Pons (tissue), 1 donor: ENCODE measurements around the gene SPOP.
"Not testable (repeated sequence)": the region's sequence is repeated elsewhere in the genome, so short reads cannot be mapped to it uniquely, and the experiment has no call there.

Experiments
- DNase-seq: peaks from one replicate; pipeline ENCODE4 v3.0.0-alpha.2; 2016; ENCODE audit warnings: low spot score

The SPOP gene

DNA sequence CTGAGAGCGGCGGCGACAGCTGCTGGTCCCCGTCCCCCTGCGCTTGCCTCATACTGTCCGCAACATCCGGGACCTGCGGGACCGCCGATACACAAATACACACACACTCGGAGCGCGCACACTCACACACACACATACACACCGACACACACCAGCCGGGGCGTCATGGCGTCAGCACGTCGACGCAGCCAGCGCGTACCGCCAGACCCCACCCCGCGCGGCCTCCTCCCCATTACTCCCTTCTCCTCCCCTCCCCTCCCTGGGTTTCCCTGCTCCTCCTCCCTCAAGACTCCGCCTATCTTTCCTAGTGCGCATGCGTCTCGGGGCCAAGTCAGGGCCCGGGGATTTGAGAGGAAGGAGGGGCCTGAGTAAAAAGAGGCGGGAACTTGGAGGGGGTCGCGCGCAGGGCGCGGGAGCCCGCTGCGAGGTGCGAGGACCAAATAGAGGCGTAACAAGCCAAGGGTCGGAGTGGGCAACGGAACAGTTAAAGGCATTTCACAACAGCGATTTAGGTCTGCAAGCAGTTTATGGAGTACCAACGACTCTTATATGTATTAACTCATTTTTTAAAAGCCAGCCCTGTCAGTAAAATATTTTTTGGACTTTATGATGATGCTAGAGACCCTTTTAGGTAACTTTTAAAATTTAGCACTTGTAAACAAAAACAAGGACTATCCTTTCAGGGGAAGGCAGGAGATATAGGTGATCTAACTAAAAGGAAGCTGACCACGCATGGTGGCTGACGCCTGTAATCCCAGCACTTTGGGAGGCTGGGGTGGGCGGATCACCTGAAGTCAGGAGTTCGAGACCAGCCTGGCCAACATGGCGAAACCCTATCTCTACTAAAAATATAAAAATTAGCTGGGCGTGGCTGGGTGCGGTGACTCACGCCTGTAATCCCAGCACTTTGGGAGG, at the start of gene SPOP:
SPOP (minus strand) TSS at position 165 of the 915 bp plus-strand sequence. CDS start 55,287 bp downstream, outside the sequence.
- peak; percentile 100 for DNase-seq

DNA sequence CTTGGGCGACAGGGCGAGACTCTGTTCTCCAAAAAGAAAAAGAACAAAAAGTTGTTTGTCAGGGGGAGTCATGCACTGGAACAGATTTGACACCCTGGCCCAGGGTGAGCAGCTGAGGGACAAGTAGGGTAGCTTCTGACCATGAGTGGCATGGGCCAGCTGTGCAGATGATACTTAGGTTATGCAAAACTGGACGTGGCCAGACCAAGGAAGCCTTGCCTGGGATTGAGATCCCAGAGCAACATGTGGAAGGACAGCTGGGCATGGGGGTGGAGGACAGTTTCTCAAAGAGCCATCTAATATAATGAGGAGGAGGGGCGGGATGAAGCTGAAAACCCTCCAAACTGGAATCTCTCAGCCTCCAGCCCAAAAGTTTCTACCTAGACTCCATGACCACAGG, 49.5 kb upstream of the SPOP start:
- DNase-seq: no peak

DNA sequence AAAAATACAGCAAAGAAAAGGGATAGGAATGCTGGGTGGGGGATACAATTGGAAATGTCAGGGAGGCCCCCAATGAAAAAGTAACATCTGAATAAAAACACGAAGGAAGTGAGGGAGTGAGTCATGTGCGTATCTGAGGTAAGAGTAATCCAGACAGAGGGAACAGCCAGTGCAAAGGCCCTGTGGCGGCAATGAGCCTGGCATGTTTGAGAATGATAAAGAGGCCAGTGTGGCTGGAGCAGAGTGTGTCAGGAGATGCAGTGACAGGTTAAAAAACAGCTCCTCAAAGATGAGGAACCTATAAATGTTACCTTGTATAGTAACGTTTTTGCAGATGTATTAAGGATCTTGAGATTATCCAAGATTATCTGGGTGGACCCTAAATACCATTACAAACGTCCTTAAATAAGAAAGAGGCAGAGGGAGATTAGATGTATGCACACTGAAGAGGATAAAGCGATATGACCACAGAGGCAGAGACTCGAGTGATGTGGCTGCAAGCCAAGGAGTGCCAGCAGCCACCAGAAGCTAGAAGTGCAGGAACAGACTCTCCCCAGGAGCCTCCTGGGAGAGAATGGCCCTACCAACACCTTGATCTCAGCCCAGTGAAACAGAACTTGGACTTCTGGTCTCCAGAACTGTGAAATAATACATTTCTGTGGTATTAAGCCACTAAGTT, 47.7 kb upstream of the SPOP start:
- no peak for DNase-seq

DNA sequence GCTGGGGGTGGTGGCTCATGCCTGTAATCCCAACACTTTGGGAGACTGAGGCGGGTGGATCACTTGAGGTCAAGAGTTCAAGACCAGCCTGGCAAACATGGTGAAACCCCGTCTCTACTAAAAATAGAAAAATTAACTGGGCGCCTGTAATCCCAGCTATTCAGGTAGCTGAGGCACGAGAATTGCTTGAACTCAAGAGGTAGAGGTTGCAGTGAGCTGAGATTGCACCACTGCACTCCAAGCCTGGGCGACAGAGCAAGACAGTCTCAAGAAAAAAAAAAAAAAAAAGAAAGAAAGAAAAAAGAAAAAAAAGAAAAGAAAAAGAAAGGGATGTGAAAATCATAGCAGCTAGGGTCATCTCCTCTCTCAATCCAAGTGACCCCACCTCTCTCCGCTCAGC, 46.7 kb upstream of the SPOP start:
- DNase-seq: not testable (repeated sequence)

DNA sequence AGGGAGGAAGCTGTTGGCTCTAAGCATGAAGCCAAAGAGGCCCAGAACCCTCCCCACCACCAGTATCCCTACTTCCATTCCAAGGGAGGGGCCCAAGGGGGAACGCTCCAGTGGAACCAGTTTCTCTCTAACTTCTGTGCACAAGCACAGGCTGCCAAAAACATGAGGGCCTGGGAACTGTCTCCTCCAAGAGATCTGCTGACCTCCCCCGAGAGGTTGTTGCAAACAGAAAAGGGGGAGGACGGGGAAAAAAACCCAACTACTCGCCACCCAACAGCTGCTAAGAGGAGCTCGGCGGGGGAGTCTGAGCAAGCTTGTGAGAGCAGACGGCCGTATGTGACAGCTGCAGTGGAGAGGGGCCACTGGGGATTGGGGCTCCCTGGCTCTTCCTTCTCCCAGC, 45.5 kb upstream of the SPOP start:
- DNase-seq: no peak

DNA sequence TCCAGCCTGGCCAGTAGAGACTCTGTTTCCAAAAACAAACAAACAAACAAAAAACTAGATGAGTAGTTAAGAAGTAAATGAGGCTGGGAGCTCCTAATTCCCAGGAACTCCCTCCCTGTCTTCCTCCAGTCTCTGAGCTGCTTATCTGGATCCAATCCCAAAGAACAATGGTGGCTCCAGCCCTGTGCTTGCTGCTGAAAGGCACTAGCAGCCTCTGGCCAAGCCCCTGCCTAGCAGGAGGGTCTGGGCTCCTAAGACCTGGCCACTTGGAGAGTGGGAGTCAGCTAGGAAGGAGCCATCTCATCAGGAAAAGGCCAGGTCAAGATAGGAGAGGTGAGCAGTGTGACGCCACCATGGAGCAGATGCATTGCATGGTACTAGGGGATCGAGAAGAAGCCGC, 44.2 kb upstream of the SPOP start:
- DNase-seq: no peak

DNA sequence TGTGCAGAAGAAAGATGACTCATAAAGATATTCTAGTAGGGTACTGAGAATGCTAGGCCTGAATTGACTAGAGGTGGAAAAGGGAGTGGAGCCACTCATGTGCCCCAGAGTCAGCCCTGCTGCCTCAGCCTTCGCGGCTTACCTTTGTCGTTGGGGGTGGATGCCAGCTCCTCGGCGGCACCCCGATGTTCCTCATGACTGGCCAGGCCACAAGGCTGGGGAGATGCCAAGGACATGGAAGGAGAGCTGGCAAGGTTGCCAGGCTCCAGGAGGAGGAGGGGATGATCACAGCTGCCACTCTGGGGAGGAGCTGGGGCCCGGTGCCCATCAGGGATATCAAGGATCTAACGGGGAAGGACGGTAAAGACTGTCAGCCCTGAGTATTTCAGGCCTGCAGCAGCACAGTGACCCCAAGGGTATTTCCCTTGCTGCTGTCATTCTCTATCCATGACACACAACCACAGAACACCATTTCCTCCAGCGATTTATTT, 39.5 kb upstream of the SPOP start:
- DNase-seq: no peak

DNA sequence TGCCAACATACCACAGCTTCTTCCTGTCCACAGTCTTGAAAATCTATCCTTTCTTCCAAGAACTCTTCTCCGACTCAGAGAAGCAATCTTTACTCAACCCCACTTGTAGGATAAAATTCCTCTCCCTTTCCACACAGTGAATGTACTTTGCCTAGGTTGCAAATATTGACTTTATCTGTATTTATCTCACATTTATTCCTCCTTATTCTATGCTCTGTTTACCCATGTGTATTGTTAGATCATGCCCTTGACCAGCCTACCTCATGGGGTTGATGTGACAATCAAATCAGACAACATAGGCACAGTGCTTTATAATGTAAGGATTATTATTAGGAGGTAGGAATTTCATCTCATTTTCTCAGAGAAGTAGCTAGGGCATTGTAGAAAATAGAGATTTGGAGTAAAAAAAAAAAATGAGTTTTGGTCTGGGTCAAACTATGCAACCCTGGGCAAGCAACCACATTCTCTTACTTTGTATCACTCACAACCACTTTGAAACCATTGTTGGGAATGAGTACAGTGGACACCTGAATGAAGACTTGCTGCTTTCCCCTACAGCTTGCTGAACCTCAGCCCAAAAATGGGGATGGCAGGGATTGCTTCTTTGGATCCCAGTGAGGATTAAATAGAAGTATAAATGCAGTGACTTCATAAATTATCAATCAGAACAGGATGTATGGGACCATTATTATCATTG, 38.9 kb upstream of the SPOP start:
- no peak for DNase-seq

DNA sequence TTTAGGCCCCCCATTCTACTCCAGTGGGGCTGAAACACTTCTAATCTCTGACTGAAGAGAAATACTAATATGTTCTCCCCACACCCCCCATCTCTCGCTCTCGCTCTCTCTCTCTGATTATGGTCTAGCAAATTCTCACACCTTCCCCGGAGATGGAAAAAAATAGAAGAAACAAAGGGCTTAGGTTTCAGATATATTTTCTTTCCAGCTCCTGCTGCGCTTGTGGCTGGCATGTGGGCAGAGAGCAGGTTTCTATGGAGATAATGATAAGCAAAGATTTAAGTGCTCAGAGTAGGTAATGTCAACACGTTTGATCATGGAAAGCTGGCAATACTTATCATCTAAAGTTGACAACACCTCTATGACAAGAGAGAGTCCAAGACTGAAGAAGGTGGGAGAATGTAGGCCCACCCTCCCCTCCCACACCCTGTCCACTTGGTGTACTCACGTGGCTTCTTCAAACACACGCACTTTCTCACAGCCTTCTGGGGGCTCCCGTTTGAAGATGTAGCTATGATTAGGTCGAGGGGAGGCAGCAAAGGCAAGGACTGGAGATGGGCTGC, 37.9 kb upstream of the SPOP start:
- no peak for DNase-seq

DNA sequence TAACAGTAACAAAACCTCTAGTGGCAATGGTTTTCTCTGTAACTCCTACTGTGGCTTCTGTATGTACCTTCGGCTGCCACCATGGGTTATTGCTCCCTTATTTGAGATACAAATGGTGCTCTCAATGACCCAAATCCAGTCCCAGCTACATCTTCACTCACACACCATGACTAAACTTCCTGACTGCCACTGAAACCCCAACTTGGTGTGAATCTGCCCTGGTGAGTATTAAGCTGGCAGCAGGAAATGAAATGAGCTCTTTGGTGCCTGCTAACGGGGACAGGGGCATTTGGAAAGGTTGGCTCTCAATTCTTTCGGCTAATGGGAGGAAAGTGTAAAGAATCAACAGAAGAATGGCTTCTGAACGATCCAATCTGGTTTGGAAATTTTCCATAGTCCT, 37.3 kb upstream of the SPOP start:
- DNase-seq: no peak

DNA sequence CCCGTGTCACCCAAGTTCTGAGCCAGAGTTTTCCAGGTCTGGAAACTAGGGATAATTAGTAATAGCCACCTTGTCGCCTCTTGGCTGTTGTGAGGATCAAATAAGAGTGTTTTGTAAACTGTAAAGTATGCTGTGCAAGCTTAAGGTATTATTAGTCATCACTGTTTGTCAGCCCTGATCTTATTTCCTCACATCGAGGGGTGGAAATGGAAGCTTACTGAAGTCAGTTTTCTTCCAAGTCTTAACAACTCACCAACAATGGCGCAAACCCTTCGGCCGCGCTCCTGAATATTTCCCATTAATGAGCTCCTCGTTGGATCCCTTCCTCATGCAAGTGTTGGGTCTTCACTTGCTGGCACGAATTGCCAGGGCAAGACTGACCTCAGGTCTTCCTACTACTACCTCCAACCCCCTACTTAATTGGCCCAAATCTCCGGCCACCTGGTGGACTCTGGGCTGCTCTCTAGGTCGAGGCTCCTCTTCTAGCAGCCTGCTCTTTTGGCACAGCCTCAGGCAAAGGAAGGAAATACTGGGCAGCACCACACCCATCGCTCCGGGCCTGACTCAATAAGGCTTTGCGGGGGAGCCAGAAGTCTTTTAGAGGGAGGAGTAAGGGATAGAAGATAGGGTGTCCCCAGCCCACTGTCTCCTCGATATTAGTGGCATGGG, 30.8 kb upstream of the SPOP start:
- DNase-seq: no peak

DNA sequence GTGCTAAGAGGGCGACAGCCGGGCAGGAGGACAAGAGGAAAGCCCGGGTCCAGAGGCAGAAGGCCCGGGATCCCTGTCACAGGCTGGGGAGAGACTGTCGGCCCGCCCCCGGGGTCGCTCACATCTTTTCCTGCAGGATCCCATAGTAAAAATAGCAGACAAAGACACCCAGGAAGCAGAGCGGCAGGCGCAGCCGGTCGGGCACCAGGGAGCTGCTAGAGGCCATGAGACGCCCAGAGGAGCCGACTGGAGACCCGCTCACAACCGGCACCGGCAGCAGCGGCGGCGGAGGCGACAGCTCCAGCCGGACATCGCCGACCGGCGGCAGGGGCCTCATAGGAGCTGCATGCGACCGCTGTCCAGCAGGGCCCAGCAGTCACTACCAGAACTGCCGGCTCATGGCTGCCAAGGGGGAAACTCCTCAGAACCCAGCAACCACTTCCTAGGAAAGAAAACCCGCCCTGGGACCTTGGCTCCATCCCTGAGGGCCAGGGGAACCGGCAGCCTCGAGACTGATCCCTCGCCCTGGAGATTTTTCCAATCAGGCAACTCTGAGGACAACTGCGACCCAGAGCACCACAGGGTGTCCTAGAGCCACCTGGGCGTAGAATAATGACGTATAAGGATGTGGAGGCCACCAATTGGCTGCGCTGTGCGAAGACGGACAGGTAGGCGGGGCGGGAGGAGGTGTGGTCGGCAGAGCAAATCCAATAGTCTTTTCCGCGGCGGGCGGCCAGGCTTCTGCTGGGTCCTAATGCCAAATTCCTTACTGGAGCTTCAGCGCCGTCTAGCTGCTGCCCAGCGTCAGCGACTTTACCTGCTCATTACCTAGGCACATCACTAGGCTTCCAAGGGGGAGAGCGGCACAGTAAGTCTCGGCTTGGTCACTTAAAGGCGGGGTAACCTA, 30.0 kb upstream of the SPOP start, which contains the start of gene SLC35B1:
SLC35B1 (minus strand) TSS at position 357 of the 907 bp plus-strand sequence; CDS start at position 226, 131 bp downstream.
- peak; percentile 98 for DNase-seq

DNA sequence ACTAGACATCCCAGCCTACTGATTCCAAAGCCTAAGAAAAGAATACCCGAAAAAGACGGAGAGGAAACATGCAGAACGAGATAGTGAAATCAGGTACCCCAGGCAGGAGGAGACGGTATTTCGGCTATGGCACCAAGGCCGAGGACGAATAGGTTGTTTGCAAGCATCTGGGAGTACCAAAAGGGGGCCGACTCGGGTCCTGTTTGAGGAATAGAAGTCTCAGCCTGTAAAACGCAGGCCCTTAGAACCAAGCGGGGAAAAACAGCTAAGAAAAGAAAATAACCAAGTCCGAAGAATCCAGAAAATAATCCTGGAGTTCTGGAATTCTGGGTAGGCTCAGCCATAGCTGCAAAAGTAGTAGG, 29.3 kb upstream of the SPOP start:
- no peak for DNase-seq

DNA sequence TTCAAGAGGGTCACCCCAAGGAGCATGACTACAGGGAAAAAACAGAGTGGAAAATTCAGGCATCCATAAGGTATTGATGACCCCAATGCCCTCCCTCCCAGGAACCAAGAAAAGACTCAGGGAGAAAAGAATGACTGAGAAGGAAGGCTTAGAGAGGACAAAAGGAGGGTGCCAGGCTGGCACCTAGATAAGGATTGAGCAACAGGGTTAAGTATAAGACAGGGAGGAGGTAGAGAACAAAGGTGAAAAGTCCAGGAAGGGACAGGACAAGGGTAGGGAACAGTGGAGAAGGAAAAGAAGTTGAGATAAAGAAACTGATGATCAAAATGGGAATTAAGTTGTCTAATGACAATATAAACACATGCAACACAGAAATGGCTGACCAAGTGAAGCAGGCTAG, 27.4 kb upstream of the SPOP start:
- DNase-seq: no peak

DNA sequence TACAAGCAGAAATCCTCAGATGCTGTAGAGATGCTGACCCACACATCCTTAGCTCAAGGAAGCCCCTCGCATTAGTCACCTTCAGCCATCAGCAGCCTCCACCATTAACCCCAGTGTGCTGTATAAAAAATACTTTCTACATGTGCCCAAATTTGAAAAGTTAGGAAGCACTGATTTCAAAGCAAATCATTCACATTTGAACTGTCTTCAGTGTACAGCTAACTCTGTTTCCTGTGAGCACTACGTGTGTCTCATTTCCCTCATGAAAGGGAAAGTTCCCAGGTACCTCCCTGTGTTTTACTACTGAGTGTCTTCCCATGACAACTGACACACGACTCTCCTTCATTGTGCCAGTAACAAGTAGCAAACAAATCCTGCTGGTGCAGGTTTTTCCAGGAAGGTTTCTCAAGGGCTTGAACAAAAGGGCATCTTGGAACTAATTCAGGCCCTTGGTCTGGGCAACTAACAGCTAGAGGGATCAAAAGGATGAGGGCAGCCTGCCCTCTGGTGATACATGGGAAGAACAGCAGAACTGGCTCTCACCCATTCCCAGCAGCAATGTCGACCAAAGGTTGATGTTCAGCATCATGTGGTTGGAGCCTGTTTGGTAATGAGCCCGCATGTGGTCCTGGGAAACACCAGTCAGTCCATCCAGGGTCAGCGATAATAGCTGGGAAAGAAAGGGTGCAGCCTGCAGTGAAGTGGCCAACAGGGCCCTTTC, 25.8 kb upstream of the SPOP start:
- peak; percentile 60 for DNase-seq

DNA sequence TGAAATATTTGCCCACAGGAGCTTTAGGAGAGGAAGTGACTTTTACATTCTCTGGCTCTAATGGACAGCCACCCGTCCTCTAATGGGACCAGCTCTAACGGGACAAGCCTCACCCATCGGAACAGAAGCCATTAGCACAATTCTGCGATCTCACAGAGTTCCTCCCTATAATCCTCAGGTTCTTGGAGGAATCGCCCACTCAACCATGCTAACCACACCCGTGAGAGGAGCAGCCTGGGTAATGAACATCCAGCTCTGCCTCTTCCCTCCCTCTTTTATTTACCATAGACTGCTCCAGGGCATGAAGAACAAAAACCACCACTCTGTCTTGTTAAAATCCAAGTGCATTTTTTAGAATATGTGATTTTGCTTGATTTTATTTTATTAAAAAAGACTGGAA, 23.1 kb upstream of the SPOP start:
- DNase-seq: no peak

DNA sequence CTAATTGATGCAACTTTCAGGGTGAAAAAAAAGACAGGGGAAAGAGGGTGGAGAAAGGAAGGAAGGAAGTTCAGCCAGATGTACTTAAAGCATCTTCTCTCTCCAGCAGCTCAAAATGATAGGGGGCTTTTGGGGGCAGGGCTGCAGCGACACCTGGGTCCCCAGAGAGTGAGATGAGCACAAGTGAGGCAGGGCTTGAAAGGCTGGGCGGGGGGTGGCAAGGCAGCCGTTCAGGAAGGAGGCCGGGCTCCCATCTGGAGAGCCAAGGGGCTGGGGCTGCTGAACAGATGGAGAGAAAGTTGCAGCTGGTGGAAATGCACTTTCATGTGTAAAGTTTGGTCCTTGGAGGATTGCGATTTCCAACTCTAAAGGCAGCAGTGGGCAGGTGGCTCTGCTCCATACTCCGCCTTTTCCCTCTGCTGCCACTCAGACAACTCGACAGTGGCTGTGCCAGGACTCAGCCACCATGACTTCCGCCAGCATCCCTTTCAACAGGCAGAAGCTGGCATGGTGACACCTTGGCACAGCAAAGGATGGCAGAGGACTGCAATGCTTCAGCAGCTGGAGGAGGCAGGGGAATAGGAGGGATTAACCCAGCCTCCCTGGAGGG, 22.2 kb upstream of the SPOP start:
- peak; percentile 25 for DNase-seq

DNA sequence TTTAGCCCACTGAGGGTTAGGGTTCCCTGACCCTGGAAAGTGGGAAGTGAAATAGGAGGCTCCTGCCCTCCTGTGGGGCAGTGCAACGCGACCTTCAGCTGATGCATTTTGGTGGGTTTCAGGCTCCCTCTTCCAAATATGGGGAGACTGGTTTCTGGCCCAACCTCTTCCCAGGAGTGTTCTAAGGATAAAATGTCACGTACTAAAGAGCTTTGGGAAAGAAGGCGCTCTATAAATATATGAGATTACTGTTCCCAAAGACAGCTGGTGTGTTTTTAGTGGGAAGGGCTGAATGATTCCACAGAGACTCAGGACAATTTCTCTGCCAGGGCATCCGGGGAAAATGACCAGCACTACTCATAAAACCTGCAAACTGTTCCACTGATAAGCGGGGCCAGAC, 20.1 kb upstream of the SPOP start:
- no peak for DNase-seq

DNA sequence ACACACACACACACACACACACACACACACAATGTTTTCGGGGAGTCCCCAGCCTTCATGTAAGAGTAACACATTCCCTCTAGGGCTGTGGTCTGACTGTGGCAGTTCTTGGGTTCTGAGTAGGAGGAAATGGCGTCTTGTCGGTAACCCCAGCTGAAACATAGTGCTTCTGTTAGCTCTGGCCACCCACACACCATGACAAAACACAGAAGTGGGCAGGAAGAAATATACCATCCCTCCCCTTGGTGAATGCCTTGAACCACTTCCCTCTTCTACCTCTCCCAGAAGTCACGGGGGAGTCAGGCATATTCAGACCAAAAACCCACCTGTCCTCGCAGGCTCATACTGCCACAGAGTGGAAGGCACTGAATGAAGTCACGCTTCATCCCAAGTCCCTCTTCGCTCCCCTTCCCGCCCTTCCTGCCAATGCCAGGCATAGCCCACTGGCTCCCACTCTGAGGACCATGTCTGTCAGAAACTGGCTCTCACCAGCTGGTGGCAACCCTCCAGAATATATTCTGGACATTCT, 18.4 kb upstream of the SPOP start:
- peak; percentile 36 for DNase-seq
